Gastroesophageal sphincter (tissue), 3 donors: ENCODE results near the gene ZPBP2.

ENCODE experiments used
- CTCF ChIP-seq, 4 experiments: fragments of 200-600 bp in 2 of 4; fragments of 450-650 bp in 2 of 4; sonication (generic) in 1 of 4; IDR thresholded peaks; one replicate each; pipeline ENCODE4 v1.5.1; 2017 to 2019; ENCODE audit warnings: antibody characterized with exemption in 4 of 4, mild to moderate bottlenecking in 2 of 4, moderate library complexity in 2 of 4
- POLR2A ChIP-seq, 2 donors: fragments of 450-650 bp; IDR thresholded peaks; one replicate each; pipeline ENCODE4 v1.6.1; 2017; ENCODE audit warnings: antibody characterized with exemption in 2 of 2, mild to moderate bottlenecking in 2 of 2, moderate library complexity in 1 of 2

GRCh38 chr17:39848600-39848999 lies 19.4 kb upstream of the ZPBP2 start:
- TF ChIP-seq CTCF (IDR thresholded peaks at IDR 0.05) (no peak), POLR2A (IDR thresholded peaks at IDR 0.05) (no peak)
